ENCODE results near the gene GNAQ. TPM values are rescaled to one million over a fixed set of nuclear protein-coding genes. Genes with fewer than 3 reads are reported as not detected.
A peak's percentile ranks its signal among the peaks of the same experiment; 100 is the strongest.

Gene GNAQ
- total RNA-seq, 2 experiments from 2014 or later: 17.8 to 18.1 TPM

- Mint-ChIP-seq H3K36me3 (ENCODE audit: low read depth) (peaks cover 9% of the 10 kb centered on the region), H3K4me1 (ENCODE audit: low read depth) (peaks cover 50% of the 10 kb centered on the region), H3K27me3 (no peaks in the 10 kb centered on the region), H3K27ac (peak overlapping the region; percentile 35), H3K9me3 (no peaks in the 10 kb centered on the region), H3K4me3 (no peak overlapping the region)
- DNase-seq: no peak
- ChIA-PET CTCF (interaction anchor here (1.3 kb wide), 1 partner anchor 105 kb away, joined by 4 read pairs; no protein-coding TSS in a partner anchor), POLR2A (interaction anchor here (2.0 kb wide), 1 partner anchor 19 kb away, joined by 5 read pairs; no protein-coding TSS in a partner anchor)
- intact Hi-C loops (cut with micrococcal nuclease): no loop called here
- ATAC-seq: no peak
- no peak for TF ChIP-seq CTCF (IDR thresholded peaks at IDR 0.05)
Observed at GRCh38 chr9:78001946-78002731, 29.5 kb downstream of the GNAQ start.

- TF ChIP-seq CTCF (IDR thresholded peaks at IDR 0.05): no peak
- Mint-ChIP-seq H3K9me3 (no peaks in the 10 kb centered on the region), H3K36me3 (ENCODE audit: low read depth) (peaks cover 9% of the 10 kb centered on the region), H3K27ac (no peak overlapping the region), H3K27me3 (no peaks in the 10 kb centered on the region), H3K4me3 (no peak overlapping the region), H3K4me1 (ENCODE audit: low read depth) (peaks cover 50% of the 10 kb centered on the region)
- ATAC-seq: peak; percentile 82
- intact Hi-C loops (cut with micrococcal nuclease): no loop called here
- POLR2A ChIA-PET: interaction anchor here (0.8 to 1.0 kb wide), 2 partner anchors 22 to 32 kb away, joined by 3 to 4 read pairs; no protein-coding TSS in a partner anchor
- CTCF ChIA-PET: interaction anchor here (0.7 kb wide), 1 partner anchor 22 kb away, joined by 4 read pairs; no protein-coding TSS in a partner anchor
- DNase-seq: peak; percentile 41
Observed at GRCh38 chr9:78000221-78000620, 31.4 kb downstream of the GNAQ start.

GRCh38 chr9:77999231-77999631, 32.4 kb downstream of the GNAQ start:
- ATAC-seq: no peak
- H3K27me3 Mint-ChIP-seq: no peaks in the 10 kb centered on the region
- H3K9me3 Mint-ChIP-seq: no peaks in the 10 kb centered on the region
- ChIA-PET CTCF (no interaction called here), POLR2A (interaction anchor here (1.0 kb wide), 1 partner anchor 33 kb away, joined by 4 read pairs; no protein-coding TSS in a partner anchor)
- intact Hi-C loops (cut with micrococcal nuclease): no loop called here
- DNase-seq: no peak
- no peak for TF ChIP-seq CTCF (IDR thresholded peaks at IDR 0.05)
- H3K4me1 Mint-ChIP-seq (ENCODE audit: low read depth): peaks cover 48% of the 10 kb centered on the region
- H3K36me3 Mint-ChIP-seq (ENCODE audit: low read depth): peaks cover 9% of the 10 kb centered on the region
- H3K4me3 Mint-ChIP-seq: no peak overlapping the region
- H3K27ac Mint-ChIP-seq: no peak overlapping the region

- no peaks in the 10 kb centered on the region for H3K9me3 Mint-ChIP-seq
- H3K27ac Mint-ChIP-seq: no peak overlapping the region
- TF ChIP-seq CTCF (IDR thresholded peaks at IDR 0.05): no peak
- H3K27me3 Mint-ChIP-seq: no peaks in the 10 kb centered on the region
- ChIA-PET POLR2A (interaction anchor here (0.9 kb wide), 1 partner anchor 13 kb away, joined by 3 read pairs; no protein-coding TSS in a partner anchor), CTCF (interaction anchor here (1.2 kb wide), 1 partner anchor 122 kb away, joined by 3 read pairs; no protein-coding TSS in a partner anchor)
- H3K36me3 Mint-ChIP-seq (ENCODE audit: low read depth): peaks cover 9% of the 10 kb centered on the region
- no peak overlapping the region for H3K4me3 Mint-ChIP-seq
- intact Hi-C loops (cut with micrococcal nuclease): no loop called here
- H3K4me1 Mint-ChIP-seq (ENCODE audit: low read depth): peaks cover 42% of the 10 kb centered on the region
- DNase-seq (no peak), ATAC-seq (no peak)
Observed at GRCh38 chr9:77997611-77998284, 33.9 kb downstream of the GNAQ start.

Data from activated CD8-positive, alpha-beta T cell treated with anti-CD3 and anti-CD28 coated beads for 36 hours (primary cell).